GM18951 (cell line): Measurements from ENCODE around the gene SLC25A46.
"Not testable (repeated sequence)": the region's sequence is repeated elsewhere in the genome, so short reads cannot be mapped to it uniquely, and the experiment has no call there.

Experiments used
- POLR2A ChIP-seq: IDR thresholded peaks from 4 replicates; pipeline ENCODE4 v1.6.1; 2011; ENCODE audit warnings: mild to moderate bottlenecking; ENCODE audit not compliant: insufficient read length, insufficient read depth; ENCODE audit errors: extremely low read depth
- in situ Hi-C: fragments of 300-500 bp; cut with MboI; formaldehyde crosslinking; loops from one replicate; pipeline ENCODE4 v1.12.0; 2022; ENCODE audit warnings: low sequenced_read_pairs, mixed read lengths, inconsistent platforms; ENCODE audit not compliant: unreplicated experiment

Gene SLC25A46

GRCh38 chr5:110770286-110770685, 31.5 kb downstream of the SLC25A46 start:
- in situ Hi-C loops: loop anchor here (25.0 kb wide), 2 partner anchors 492 to 1392 kb away; no protein-coding TSS in a partner anchor
- TF ChIP-seq POLR2A: no peak

DNA sequence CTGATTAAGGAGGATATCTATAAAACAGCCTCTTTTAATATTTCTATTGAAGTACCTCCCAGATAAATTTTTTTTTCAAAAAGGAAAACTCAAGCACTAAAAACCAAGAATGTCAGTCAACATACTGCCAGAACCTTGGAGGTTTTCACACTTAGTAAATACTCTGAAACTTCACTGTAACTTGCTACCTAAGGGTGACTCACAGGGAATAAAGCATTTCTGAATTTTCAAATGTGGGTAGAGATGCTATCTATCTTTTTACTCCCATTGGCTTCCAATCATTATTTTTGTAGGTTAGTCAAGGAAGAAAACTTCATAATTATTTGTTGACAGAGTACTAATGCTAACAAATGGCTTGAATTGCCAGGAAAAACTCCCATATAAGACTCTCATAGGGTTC, 46.1 kb downstream of the SLC25A46 start:
- in situ Hi-C loops: no loop called here
- TF ChIP-seq POLR2A: no peak

DNA sequence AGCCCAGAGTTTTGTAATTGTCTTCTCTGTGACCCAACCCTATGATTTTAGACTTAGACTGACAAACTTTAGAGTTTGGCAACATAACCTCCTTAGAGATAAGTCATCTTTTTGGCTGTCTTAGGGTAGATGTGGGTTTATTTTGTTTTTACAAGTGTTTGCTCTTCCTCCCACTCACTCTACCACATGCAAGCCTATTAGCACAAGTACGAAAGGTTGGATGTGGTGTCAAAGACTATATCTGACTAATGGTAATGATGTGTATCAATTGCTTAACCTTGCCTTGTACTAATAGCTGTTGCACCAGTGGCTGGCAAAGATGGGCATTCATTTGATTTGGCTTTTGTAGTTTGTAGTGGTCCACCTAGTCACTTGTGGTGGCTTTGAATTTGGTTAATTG, 46.5 kb downstream of the SLC25A46 start:
- no peak for TF ChIP-seq POLR2A
- in situ Hi-C loops: no loop called here

DNA sequence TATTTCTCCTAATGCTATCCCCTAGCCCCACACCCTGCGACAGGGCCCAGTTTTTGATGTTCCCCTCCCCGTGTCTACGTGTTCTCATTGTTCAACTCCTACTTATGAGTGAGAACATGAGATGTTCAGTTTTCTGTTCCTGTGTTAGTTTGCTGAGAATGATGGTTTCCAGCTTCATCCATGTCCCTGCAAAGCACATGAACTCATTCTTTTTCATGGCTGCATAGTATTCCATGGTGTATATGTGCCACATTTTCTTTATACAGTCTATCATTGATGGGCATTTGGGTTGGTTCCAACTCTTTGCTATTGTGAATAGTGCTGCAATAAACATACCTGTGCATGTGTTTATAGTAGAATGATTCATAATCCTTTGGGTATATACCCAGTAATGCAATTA, 49.2 kb downstream of the SLC25A46 start:
- in situ Hi-C loops: not testable (repeated sequence)

GRCh38 chr5:110790673-110791072, 51.9 kb downstream of the SLC25A46 start:
- no peak for TF ChIP-seq POLR2A
- in situ Hi-C loops: no loop called here

- TF ChIP-seq POLR2A: no peak
- in situ Hi-C loops: no loop called here
Observed at GRCh38 chr5:110802998-110803397, 64.2 kb downstream of the SLC25A46 start.

GRCh38 chr5:110803467-110804326, 64.9 kb downstream of the SLC25A46 start:
- TF ChIP-seq POLR2A: no peak
- in situ Hi-C loops: no loop called here

DNA sequence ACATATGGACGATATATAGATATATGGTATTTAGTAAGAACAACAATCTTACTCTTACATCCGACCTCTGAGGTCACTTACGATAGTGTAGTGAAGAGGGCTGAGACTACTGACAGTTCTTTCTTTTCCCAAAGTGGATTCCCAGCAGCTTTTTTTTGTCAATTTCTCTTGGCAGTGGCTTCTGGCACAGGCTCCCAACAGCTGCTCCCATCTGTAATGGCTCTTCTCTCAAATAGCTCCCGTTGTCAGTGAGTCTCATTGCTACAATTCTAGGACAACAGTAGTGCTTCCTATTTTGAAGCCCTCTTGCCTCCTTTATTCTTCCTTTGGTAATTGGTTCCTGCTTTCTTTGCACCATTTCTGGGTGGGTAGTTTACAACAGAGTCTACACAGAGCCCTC, 68.4 kb downstream of the SLC25A46 start:
- no peak for TF ChIP-seq POLR2A
- in situ Hi-C loops: no loop called here

DNA sequence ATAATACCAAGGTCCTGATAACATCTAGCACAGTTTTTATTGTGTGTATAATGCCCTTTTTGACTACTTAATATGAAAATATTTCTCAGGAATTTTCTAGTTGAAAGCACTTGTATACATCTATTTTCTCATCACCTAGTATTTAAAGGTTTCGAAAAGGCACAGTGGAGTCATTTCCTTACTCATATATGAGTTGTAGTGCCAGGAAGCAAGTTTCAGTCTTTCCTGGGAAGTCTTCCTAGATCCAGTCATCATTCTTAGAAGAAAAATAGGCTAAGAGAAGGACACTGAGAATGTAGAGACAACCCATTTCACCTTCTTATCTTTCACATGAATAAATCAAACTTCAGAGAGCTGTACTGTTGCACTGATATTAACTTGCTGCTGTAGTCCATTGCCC, 70.2 kb downstream of the SLC25A46 start:
- TF ChIP-seq POLR2A: no peak

More for the DNA sequence above, 70.2 kb downstream of the SLC25A46 start:
- in situ Hi-C loops: no loop called here
